COLO668 (cell line): ENCODE data around the gene MT1F.

Experiments used
- DNase-seq: peaks from one replicate; lab custom pipeline; 2025; ENCODE audit not compliant: unreplicated experiment; lab: John Stamatoyannopoulos, UW

The MT1F gene

DNA sequence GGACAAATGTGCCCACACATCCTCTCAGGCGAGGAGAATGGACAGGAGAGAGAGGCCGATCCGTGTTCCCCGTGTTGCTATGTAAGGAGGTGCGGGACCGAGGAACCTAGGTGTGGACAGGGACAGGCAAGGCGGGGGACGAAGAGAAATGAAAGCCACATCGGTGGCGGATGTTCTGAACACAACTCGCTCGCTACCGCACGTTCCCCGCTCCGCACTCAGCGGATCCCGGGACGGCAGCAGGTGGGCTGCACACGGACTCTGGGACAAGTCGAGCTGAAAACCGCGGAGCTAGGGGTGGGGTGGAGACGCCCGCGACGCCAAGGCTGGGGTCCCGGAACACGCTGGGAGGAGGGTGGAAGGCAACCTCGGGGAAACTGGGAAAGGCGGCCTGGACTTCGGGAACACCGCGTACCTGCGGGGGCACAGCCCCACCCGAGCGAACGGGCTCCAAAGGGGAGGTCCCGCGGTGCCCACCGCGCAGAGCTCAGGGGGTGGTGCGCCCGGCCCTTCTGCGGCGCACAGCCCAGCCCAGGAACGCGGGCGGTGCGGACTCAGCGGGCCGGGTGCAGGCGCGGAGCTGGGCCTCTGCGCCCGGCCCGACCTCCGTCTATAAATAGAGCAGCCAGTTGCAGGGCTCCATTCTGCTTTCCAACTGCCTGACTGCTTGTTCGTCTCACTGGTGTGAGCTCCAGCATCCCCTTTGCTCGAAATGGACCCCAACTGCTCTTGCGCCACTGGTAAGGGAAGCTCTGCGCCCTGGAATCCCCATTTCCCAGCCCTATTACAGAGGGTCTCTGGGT, 32.4 kb upstream of the MT1F start, which contains the start of gene MT1E:
MT1E (plus strand) TSS at position 642 of the 803 bp plus-strand sequence; CDS start at position 713, 71 bp downstream.
- peak; percentile 16 for DNase-seq

DNA sequence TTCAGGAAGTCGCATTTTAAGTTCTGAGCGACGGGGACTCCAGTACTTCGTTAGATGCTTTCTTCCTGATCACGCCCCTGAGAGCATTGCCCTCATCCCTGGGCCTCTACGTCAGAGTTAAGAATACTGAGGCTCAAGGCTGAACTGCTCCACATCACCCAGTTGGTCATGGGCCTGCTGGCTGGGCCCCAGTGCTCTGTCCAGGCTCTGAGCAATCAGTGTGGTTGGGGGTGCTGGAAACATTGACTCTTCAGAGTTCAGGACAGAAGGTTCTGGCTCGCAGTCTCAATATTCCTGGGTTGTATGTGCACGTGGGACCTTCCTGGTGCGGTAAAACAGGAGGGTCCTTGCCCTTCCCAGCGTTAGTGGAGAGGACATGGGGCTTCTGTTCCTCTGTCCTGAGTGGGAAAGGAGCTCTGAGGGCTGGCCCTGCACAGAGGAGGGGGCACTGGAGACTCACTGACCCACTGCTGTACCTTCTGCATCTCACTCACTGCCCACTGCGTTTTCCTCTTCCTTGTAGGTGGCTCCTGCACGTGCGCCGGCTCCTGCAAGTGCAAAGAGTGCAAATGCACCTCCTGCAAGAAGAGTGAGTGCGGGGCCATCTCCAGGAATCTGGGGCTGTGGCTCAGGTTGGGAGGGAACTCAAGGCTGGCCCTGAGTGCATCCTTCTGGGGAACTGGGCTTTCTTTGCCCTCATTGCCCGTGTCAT, 31.7 kb upstream of the MT1F start:
- no peak for DNase-seq

DNA sequence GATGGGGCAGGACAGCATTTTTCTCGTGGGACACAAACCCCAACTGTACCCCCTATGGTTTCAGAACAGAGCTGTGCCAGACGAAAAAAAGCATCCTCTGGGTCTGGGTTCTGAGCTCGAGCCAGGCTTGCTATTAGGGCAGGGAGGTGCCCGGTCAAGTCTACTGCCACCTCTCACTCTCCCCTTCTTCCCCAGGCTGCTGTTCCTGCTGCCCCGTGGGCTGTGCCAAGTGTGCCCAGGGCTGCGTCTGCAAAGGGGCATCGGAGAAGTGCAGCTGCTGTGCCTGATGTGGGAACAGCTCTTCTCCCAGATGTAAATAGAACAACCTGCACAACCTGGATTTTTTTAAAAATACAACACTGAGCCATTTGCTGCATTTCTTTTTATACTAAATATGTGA, 31.1 kb upstream of the MT1F start:
- DNase-seq = no peak

DNA sequence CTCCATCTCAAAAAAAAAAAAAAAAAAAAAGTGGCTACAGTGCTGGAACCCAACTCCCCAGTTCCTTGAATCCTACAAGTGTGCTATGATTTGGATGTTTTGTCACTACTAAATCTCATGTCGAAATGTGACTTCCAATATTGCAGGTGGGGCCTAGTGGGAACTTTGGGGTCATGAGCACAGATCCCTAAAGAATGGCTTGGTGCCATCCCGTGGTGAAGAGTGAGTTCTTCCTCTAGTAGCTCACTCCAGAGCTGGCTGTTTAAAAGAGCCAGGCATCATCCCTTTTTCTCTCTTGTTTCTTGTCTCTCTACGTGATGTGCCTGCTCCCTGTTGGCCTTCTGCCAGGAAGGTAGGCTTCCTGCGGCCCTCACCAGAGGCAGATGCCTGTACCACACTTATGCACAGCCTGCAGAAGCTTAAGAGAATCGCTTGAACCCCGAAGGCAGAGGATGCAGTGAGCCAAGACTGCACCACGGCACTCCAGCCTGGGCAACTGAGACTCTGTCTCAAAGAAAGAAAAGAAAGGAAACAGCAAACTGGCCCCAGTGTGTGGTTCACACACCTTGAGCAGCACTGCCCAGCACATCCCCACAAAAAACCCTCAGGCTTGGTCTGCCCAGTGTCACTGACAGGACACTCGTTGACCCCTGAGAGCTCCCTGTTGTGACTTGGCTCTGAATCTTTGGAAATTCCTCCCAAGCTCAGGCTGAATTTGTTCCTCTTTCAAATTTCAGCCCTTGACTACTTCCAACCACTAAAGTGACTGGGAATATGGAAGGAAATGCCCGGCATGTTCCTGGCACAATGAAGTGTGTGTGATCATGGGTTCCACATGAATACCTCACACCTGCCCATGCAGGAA, 29.0 kb upstream of the MT1F start:
- no peak for DNase-seq

DNA sequence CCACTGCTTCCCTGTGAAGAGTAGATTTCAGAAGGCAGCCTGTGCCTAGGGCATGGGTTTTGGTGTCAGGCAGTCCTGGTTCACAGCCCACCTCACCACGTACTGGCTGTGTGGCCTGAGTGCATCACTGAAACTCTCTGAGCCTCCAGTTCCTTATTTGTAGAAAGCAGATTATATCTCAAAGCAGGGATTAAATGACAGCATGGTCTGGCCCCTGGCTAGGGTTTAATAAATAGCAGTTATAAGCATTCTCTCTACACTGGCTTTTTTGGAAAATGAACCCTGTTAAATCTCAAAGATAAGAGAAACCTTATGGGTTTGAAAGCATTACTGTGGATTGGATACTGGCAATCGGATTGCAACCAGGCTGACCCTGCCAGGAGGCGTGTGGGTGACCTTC, 28.2 kb upstream of the MT1F start:
- no peak for DNase-seq

DNA sequence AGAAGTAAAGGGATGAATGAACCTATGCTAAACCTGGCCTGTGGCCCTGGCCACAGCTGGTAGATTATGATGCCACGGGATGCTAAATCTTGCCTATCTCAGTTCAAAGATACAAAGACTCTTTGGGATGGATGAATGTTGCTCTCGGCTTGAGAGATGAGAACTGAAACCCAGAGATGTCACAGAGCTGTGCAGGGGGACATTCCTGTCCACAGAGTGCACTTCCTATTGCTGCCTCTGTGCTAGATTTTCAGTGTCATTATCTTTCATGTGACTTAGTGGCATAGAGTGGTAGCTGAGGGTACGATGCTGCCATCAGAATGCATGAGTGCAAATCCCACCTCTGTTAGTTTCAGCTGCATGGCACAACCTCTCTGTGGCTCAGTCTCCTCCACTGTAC, 27.6 kb upstream of the MT1F start:
- no peak for DNase-seq

DNA sequence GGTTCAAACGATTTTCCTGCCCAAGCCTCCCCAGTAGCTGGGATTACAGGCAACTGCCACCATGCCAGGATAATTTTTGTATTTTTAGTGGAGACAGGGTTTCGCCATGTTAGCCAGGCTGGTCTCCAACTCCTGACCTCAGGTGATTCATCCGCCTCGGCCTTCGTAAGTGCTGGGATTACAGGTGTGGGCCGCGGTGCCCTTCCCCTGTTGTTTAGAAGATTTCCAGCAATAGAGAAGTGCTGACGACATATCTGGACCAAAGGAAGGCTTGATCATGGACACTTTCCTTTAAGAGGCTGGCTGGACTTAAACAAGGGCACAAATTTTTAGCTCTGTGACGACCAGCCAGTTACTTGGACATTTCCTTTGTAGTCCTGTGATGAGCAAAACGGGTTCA, 26.6 kb upstream of the MT1F start:
- DNase-seq = no peak

DNA sequence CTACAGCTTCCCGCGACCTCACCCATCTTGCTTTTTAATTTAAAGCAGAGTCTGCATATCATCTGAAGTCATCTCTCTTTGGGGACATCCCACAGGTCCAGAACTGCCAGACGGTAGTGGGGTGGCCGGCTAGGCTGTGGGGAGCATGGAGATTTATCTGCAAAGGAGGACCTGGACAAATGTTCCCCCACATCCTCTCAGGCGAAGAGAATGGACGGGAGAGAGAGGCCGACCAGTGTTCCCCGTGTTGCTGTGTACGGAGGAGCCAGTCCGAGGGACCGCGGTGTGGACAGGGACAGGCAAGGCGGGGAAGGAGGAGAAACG, 26.0 kb upstream of the MT1F start:
- no peak for DNase-seq

DNA sequence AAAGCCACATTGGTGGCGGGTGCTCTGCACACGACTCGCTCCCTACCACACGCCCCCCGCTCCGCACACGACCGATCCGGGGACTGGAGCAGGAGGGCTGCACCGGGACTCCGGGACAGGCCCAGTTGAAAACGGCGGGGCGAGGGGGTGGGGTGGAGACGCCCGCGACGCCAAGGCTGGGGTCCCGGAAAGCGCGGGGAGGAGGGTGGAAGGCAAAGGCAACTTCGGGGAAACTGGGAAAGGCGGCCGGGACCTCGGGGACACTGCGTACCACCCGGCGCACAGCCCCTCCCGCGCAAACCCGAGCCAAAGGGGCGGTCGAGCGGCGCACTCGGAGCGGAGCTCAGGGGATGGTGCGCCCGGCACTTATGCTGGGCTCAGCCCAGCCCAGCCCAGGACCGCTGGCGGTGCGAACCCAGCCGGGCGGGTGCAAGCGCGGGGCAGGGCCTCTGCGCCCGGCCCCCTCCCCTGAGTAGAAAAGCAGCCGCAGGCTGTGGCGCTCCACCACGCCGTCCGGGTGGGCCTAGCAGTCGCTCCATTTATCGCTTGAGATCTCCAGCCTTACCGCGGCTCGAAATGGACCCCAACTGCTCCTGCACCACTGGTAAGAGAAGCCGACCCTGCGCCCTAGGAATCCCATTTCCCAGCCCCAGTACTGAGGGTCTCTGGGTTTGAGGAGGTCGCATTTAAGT, 25.5 kb upstream of the MT1F start, which contains the start of gene MT1M:
MT1M (plus strand) TSS at position 504 of the 692 bp plus-strand sequence; CDS start at position 577, 73 bp downstream.
- DNase-seq = no peak

DNA sequence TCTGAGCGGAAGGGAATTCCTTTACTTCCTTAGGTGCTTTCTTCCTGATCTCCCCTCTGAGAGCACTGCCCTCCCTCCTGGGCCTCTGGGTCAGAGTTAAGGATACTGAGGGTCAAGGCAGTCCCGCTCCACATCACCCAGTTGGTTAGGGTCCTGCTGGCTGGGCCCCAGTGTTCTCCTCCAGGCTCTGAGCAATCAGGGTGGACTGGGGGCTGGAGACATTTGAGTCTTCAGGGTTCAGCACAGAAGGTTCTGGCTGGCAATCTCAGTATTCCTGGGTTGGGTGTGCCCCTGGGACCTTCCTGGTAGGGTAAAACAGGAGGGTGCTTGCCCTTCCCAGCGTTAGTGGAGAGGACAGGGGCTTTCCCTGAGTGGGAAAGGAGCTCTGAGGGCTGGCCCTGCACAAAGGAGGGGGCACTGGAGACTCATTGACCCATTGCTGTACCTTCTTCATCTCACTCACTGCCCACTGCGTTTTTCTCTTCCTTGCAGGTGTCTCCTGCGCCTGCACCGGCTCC, 24.9 kb upstream of the MT1F start:
- DNase-seq = no peak

DNA sequence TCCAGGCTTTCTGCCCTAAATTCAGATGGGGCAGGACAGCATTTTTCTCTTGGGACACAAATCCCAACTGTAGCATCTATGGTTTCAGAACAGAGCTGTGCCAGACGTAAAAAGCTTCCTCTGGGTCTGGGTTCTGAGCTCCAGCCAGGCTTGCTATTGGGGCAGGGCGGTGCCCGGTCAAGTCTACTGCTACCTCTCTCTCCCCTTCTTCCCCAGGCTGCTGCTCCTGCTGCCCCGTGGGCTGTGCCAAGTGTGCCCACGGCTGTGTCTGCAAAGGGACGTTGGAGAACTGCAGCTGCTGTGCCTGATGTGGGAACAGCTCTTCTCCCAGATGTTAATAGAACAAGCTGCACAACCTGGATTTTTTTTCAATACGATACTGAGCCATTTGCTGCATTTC, 24.2 kb upstream of the MT1F start:
- DNase-seq = no peak

DNA sequence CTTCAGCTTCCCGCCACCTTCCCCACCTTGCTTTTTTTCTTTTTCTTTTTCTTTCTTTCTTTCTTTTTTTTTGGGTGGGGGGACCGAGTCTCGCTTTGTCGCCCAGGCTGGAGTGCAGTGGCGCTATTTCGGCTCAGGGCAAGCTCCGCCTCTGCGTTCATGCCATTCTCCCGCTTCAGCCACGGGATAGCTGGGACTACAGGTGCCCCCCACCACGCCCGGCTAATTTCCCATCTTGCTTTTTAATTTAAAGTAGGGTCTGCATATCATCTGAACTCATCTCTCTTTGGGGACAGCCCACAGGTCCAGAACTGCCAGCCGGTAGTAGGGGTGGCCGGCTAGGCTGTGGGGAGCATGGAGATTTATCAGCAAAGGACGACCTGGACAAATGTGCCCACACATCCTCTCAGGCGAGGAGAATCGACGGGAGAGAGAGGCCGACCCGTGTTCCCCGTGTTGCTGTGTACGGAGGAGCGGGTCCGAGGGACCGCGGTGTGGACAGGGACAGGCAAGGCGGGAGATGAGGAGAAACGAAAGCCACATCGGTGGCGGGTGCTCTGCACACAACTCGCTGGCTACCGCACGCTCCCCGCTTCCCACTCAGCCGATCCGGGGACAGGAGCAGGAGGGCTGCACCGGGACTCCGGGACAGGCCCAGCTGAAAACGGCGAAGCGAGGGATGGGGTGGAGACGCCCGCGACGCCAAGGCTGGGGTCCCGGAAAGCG, 22.9 kb upstream of the MT1F start:
- DNase-seq = no peak

DNA sequence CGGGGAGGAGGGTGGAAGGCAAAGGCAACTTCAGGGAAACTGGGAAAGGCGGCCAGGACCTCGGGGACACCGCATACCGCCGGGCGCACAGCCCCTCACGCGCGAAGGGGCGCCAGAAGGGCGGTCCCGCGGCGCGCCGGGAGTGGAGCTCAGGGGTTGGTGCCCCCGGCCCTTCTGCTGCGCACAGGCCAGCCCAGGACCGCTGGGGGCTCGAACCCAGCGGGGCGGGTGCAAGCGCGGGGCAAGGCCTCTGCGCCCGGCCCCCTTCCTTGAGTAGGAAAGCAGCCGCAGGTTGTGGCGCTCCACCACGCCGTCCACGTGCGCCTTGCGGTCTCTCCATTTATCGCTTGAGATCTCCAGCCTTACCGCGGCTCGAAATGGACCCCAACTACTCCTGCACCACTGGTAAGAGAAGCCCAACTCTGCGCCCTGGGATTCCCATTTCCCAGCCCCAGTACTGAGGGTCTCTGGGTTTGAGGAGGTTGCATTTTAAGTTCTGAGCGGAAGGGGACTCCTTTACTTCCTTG, 22.3 kb upstream of the MT1F start:
- no peak for DNase-seq

DNA sequence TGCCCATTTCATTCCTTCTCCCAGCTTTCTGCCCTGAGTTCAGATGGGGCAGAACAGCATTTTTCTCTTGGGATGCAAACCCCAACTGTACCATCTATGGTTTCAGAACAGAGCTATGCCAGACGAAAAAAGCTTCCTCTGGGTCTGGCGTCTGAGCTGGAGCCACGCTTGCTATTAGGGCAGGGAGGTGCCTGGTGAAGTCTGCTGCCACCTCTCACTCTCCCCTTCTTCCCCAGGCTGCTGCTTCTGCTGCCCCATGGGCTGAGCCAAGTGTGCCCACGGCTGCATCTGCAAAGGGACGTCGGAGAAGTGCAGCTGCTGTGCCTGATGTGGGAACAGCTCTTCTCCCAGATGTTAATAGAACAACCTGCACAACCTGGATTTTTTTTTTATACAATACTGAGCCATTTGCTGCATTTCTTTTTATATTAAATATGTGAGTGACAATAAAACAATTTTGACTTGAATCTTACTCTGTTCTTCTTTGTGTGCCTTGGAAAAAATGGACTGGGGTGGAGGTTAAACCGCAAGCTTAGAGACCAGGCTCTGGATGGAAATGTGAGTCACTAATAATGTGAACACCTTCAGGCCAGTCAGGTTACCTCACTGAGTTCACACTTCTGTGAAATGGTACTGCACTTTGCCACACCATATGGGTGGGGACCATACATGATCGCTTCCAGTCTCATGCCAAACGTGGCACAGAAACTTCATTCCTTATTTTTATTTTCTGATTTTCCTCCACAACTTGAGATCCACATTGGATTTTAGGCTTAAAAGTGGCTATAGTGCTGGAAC, 20.9 kb upstream of the MT1F start:
- no peak for DNase-seq

DNA sequence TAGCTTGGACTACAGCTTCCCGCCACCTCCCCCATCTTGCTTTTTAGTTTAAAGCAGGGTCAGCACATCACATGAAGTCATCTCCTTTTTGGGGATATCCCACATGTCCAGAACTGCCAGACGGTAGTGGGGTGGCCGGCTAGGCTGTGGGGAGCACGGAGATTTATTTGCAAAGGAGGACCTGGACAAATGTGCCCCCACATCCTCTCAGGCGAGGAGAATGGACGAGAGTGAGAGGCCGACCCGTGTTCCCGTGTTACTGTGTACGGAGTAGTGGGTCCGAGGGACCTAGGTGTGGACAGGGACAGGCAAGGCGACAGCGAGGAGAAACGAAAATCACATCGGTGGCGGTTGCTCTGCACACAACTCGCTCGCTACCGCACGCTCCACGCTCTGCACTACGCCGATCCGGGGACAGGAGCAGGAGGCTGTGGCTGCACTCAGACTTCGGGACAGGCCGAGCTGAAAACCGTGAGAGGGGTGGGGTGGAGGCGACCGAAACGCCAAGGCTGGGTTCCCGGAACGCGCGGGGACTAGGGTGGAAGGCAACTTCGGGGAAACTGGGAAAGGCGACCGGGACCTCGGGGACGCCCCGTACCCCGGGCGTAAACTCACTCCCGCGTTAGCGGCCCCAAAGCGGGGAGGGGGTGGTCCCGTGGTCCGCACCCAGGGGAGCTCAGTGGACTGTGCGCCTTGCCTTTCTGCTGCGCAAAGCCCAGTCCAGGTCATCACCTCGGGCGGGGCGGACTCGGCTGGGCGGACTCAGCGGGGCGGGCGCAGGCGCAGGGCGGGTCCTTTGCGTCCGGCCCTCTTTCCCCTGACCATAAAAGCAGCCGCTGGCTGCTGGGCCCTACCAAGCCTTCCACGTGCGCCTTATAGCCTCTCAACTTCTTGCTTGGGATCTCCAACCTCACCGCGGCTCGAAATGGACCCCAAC, 19.7 kb upstream of the MT1F start, which contains the start of gene MT1A:
MT1A (plus strand) TSS at position 853 of the 937 bp plus-strand sequence; CDS start at position 926, 73 bp downstream.
- DNase-seq = no peak

DNA sequence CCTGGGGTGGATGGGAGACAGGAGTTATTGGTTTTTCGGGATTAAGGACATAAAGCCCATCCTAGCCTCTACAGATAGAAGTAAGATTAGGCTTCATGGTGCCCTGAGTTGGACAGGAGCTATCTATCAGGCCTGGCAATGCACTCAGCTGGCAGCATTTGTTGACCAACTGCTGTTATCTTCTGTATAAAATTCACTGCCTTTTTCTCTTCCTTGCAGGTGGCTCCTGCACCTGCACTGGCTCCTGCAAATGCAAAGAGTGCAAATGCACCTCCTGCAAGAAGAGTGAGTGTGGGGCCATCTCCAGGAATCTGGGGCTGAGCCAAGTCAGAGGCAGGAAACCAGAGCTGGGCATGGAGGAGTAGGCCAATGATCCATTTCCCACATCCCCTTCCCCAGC, 18.7 kb upstream of the MT1F start:
- DNase-seq = no peak

DNA sequence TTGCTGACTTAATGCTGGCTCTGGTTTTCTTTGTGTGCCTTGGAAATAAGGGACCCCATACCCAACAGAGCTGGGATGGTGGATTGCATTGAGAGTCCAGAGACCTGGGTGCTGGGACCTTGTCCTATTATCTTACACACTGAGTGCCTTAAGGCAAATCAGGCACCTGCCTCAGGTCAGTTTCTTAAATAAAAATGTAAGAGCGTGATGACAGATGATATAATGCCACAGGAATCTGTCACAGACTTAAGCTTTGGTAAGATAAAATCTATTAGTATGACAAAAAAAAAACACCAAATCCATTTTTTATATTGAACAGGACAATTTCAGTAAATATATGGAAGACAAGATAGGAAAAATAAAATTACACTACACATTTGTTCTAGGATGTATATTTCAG, 17.7 kb upstream of the MT1F start:
- DNase-seq = no peak

DNA sequence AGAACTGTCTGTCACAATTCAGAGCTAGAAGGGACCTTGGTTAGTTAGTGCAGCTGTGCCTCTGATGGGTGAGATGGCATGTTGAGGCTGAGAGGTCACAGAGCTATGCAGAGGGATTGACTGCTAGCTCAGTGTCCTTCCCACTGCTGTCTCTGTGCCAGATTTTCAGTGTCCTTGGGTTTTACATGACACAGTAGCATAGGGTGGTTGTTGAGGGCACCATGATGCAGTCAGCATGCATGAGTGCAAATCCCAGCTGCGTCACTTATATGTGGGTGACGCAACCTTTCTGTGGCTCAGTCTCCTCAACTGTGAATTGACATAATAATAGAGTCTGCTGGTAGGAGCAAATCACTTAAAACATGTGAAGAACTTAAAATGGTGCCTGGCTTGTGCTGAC, 16.6 kb upstream of the MT1F start:
- DNase-seq = no peak
